ENCODE results near the gene MRPL46. TPM values are rescaled to one million over a fixed set of nuclear protein-coding genes. Genes with fewer than 3 reads are reported as not detected.

MRPL46 gene
- total RNA-seq, 4 donors from 2014 or later: 23.3 to 43.5 (median 29.4) TPM

- H3K4me3 ChIP-seq: no peak overlapping the region
- H3K27ac ChIP-seq: no peak overlapping the region
- H3K9me3 ChIP-seq: no peaks in the 10 kb centered on the region
- peaks cover 0 to 34% (median 0%) of the 10 kb centered on the region in 4 donors for H3K27me3 ChIP-seq
- 72 to 79% methylated on average over 7 of the region's 7 CpGs for WGBS, 2 donors
- no peak for DNase-seq
- H3K4me1 ChIP-seq: no peaks in the 10 kb centered on the region
- intact Hi-C loops (cut with DNase I): no loop called here
- TF ChIP-seq CTCF (IDR thresholded peaks at IDR 0.05) (no peak), POLR2A (IDR thresholded peaks at IDR 0.05) (no peak)
- no peaks in the 10 kb centered on the region for H3K36me3 ChIP-seq
Measured at GRCh38 chr15:88433046-88433685, 34.0 kb downstream of the MRPL46 start.

GRCh38 chr15:88431441-88431840, 35.7 kb downstream of the MRPL46 start:
- intact Hi-C loops (cut with DNase I): no loop called here
- H3K4me1 ChIP-seq: no peaks in the 10 kb centered on the region
- no peaks in the 10 kb centered on the region for H3K36me3 ChIP-seq
- H3K27ac ChIP-seq: no peak overlapping the region
- H3K4me3 ChIP-seq: no peak overlapping the region
- TF ChIP-seq CTCF (IDR thresholded peaks at IDR 0.05) (no peak), POLR2A (IDR thresholded peaks at IDR 0.05) (no peak)
- H3K27me3 ChIP-seq: peaks cover 0 to 32% (median 0%) of the 10 kb centered on the region in 4 donors
- no peak for DNase-seq
- H3K9me3 ChIP-seq: no peaks in the 10 kb centered on the region
- WGBS, 2 donors: 75 to 100% methylated on average over 3 to 10 of the region's 10 CpGs

- H3K4me1 ChIP-seq: no peaks in the 10 kb centered on the region
- intact Hi-C loops (cut with DNase I): no loop called here
- H3K27ac ChIP-seq: no peak overlapping the region
- H3K36me3 ChIP-seq: no peaks in the 10 kb centered on the region
- no peak for DNase-seq
- TF ChIP-seq POLR2A (IDR thresholded peaks at IDR 0.05) (no peak), CTCF (IDR thresholded peaks at IDR 0.05) (no peak)
- no peak overlapping the region for H3K4me3 ChIP-seq
- H3K9me3 ChIP-seq: no peaks in the 10 kb centered on the region
- peaks cover 0 to 44% (median 0%) of the 10 kb centered on the region in 4 donors for H3K27me3 ChIP-seq
Measured at GRCh38 chr15:88430051-88430450, 37.1 kb downstream of the MRPL46 start.

- DNase-seq: no peak
- intact Hi-C loops (cut with DNase I): no loop called here
- H3K4me3 ChIP-seq: no peak overlapping the region
- WGBS, 2 donors: 54 to 68% methylated on average over 7 to 11 of the region's 12 CpGs
- no peaks in the 10 kb centered on the region for H3K4me1 ChIP-seq
- no peaks in the 10 kb centered on the region for H3K9me3 ChIP-seq
- no peaks in the 10 kb centered on the region for H3K36me3 ChIP-seq
- H3K27ac ChIP-seq: no peak overlapping the region
- TF ChIP-seq CTCF (IDR thresholded peaks at IDR 0.05) (no peak), POLR2A (IDR thresholded peaks at IDR 0.05) (no peak)
- peaks cover 0 to 44% (median 0%) of the 10 kb centered on the region in 4 donors for H3K27me3 ChIP-seq
Measured at GRCh38 chr15:88428805-88429605, 38.2 kb downstream of the MRPL46 start.

GRCh38 chr15:88428053-88428452, 39.1 kb downstream of the MRPL46 start:
- Histone ChIP-seq H3K27me3 (peaks cover 0 to 47% (median 0%) of the 10 kb centered on the region in 4 donors), H3K4me3 (no peak overlapping the region), H3K4me1 (no peaks in the 10 kb centered on the region), H3K27ac (no peak overlapping the region), H3K9me3 (no peaks in the 10 kb centered on the region), H3K36me3 (no peaks in the 10 kb centered on the region)
- no peak for DNase-seq
- WGBS, 2 donors: 44 to 61% methylated on average over 8 of the region's 9 CpGs
- intact Hi-C loops (cut with DNase I): no loop called here
- TF ChIP-seq POLR2A (IDR thresholded peaks at IDR 0.05) (no peak), CTCF (IDR thresholded peaks at IDR 0.05) (no peak)
